ENCODE data around the gene CD34.

CD34 gene

DNA sequence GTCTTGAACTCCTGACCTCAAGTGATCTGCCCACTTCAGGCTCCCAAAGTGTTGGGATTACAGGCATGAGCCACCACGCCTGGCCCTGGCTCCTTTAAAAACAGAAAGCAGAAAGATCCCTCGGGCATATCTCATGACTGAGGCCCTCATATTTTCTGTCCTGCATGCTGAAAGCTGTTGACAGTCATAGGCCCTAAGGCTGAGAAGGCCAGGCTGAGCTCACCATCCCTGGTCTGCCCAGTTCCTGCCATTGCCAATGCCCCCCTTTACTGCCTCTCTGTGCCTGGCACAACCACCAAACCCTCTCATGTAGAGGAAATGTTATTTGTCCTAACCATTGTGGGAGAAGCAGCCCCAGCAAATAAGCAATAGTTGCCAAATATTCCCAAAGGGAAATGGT, 12.7 kb downstream of the CD34 start:
- ATAC-seq = no peak
- TF ChIP-seq, protein P1, sequence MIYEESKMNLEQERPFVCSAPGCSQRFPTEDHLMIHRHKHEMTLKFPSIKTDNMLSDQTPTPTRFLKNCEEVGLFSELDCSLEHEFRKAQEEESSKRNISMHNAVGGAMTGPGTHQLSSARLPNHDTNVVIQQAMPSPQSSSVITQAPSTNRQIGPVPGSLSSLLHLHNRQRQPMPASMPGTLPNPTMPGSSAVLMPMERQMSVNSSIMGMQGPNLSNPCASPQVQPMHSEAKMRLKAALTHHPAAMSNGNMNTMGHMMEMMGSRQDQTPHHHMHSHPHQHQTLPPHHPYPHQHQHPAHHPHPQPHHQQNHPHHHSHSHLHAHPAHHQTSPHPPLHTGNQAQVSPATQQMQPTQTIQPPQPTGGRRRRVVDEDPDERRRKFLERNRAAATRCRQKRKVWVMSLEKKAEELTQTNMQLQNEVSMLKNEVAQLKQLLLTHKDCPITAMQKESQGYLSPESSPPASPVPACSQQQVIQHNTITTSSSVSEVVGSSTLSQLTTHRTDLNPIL (CRISPR knock-in tag; IDR thresholded peaks at IDR 0.05; ENCODE audit: low read depth) = no peak
- TF ChIP-seq RARB (CRISPR knock-in tag; IDR thresholded peaks at IDR 0.05) (no peak), CSDC2 (CRISPR knock-in tag; IDR thresholded peaks at IDR 0.05) (no peak)
- TF ChIP-seq, protein P2, sequence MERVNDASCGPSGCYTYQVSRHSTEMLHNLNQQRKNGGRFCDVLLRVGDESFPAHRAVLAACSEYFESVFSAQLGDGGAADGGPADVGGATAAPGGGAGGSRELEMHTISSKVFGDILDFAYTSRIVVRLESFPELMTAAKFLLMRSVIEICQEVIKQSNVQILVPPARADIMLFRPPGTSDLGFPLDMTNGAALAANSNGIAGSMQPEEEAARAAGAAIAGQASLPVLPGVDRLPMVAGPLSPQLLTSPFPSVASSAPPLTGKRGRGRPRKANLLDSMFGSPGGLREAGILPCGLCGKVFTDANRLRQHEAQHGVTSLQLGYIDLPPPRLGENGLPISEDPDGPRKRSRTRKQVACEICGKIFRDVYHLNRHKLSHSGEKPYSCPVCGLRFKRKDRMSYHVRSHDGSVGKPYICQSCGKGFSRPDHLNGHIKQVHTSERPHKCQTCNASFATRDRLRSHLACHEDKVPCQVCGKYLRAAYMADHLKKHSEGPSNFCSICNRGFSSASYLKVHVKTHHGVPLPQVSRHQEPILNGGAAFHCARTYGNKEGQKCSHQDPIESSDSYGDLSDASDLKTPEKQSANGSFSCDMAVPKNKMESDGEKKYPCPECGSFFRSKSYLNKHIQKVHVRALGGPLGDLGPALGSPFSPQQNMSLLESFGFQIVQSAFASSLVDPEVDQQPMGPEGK (CRISPR knock-in tag; IDR thresholded peaks at IDR 0.05; ENCODE audit: borderline replicate concordance) = no peak

DNA sequence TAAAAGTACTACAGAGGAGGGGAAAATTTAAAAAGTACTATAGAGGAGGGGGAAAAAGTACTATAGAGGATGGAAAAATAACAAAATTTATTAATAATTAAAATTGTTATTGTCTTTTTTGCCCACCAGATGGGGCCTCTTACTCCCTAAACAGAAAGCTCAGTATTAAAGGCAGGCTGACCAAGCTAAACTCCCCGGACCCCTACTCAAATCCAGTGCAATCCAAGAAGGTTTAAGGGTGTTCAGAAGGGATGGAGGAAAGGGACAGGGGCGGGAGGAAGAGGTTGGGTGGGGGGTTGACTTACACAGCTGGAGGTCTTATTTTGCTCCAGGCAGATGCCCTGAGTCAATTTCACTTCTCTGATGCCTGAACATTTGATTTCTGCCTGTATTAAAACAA, 13.7 kb downstream of the CD34 start:
- ATAC-seq = peak; percentile 63
- no peak for TF ChIP-seq ARNTL (CRISPR knock-in tag; IDR thresholded peaks at IDR 0.05; ENCODE audit: borderline replicate concordance, low read depth)

DNA sequence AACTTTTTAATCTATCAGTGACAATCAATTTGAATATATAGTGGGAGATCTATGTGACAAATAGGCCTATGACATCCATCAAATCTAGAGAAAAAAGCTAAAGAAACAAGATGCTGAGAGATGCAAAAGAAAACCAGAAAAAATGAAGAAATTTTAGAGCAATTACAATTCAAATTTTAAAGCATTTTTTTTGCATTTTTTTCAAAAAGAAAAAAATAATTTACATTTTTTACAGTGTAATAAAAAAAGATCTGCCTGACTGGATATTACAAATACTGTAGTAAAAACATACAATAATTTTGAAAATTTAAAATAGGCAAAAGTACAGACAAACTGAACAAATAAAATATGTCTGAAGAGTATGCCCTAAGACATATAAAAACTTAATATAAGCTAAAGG, 14.4 kb downstream of the CD34 start:
- no peak for ATAC-seq
- TF ChIP-seq SNAI2 (CRISPR knock-in tag; IDR thresholded peaks at IDR 0.05) (no peak), PPARA (CRISPR knock-in tag; IDR thresholded peaks at IDR 0.05; ENCODE audit: borderline replicate concordance) (no peak), TOX (CRISPR knock-in tag; IDR thresholded peaks at IDR 0.05; ENCODE audit: borderline replicate concordance) (no peak), ESRRG (CRISPR knock-in tag; IDR thresholded peaks at IDR 0.05) (no peak), ZFP30 (CRISPR knock-in tag; IDR thresholded peaks at IDR 0.05) (no peak)
- TF ChIP-seq, protein P3, sequence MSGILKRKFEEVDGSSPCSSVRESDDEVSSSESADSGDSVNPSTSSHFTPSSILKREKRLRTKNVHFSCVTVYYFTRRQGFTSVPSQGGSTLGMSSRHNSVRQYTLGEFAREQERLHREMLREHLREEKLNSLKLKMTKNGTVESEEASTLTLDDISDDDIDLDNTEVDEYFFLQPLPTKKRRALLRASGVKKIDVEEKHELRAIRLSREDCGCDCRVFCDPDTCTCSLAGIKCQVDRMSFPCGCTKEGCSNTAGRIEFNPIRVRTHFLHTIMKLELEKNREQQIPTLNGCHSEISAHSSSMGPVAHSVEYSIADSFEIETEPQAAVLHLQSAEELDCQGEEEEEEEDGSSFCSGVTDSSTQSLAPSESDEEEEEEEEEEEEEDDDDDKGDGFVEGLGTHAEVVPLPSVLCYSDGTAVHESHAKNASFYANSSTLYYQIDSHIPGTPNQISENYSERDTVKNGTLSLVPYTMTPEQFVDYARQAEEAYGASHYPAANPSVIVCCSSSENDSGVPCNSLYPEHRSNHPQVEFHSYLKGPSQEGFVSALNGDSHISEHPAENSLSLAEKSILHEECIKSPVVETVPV (CRISPR knock-in tag; IDR thresholded peaks at IDR 0.05) = no peak

DNA sequence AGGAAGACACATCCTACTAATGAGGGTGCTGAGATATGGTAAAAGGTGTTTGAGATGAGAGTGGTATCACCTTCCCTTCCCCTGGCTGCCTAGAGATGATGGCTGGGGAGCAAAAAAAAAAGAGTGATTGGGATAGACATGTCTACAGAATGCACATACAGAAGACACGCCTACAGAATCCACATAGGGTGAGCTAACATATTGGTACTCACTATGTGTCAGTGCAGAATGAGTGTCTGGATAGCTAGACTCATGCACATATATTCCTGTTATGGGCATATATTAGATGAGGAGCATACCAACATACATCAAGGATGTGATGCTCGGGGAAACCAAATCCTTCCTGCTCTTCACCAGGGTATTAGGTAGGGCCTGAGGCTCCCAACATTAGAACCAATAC, 16.2 kb downstream of the CD34 start:
- no peak for ATAC-seq
- TF ChIP-seq, protein P4, sequence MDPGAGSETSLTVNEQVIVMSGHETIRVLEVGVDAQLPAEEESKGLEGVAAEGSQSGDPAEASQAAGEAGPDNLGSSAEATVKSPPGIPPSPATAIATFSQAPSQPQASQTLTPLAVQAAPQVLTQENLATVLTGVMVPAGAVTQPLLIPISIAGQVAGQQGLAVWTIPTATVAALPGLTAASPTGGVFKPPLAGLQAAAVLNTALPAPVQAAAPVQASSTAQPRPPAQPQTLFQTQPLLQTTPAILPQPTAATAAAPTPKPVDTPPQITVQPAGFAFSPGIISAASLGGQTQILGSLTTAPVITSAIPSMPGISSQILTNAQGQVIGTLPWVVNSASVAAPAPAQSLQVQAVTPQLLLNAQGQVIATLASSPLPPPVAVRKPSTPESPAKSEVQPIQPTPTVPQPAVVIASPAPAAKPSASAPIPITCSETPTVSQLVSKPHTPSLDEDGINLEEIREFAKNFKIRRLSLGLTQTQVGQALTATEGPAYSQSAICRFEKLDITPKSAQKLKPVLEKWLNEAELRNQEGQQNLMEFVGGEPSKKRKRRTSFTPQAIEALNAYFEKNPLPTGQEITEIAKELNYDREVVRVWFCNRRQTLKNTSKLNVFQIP (CRISPR knock-in tag; IDR thresholded peaks at IDR 0.05; ENCODE audit: borderline replicate concordance, low read depth) = no peak
- no peak for TF ChIP-seq RARB (CRISPR knock-in tag; IDR thresholded peaks at IDR 0.05)
- no peak for TF ChIP-seq ZNF70 (CRISPR knock-in tag; IDR thresholded peaks at IDR 0.05)
- no peak for TF ChIP-seq BACH2 (CRISPR knock-in tag; IDR thresholded peaks at IDR 0.05; ENCODE audit: borderline replicate concordance)
- no peak for TF ChIP-seq CSDC2 (CRISPR knock-in tag; IDR thresholded peaks at IDR 0.05)
- TF ChIP-seq ARNTL (CRISPR knock-in tag; IDR thresholded peaks at IDR 0.05; ENCODE audit: borderline replicate concordance, low read depth) = no peak
- no peak for TF ChIP-seq ISL1 (CRISPR knock-in tag; IDR thresholded peaks at IDR 0.05)
- no peak for TF ChIP-seq ZC3H10 (CRISPR knock-in tag; IDR thresholded peaks at IDR 0.05)
- no peak for TF ChIP-seq ZFP3 (CRISPR knock-in tag; IDR thresholded peaks at IDR 0.05)
- TF ChIP-seq, protein P5, sequence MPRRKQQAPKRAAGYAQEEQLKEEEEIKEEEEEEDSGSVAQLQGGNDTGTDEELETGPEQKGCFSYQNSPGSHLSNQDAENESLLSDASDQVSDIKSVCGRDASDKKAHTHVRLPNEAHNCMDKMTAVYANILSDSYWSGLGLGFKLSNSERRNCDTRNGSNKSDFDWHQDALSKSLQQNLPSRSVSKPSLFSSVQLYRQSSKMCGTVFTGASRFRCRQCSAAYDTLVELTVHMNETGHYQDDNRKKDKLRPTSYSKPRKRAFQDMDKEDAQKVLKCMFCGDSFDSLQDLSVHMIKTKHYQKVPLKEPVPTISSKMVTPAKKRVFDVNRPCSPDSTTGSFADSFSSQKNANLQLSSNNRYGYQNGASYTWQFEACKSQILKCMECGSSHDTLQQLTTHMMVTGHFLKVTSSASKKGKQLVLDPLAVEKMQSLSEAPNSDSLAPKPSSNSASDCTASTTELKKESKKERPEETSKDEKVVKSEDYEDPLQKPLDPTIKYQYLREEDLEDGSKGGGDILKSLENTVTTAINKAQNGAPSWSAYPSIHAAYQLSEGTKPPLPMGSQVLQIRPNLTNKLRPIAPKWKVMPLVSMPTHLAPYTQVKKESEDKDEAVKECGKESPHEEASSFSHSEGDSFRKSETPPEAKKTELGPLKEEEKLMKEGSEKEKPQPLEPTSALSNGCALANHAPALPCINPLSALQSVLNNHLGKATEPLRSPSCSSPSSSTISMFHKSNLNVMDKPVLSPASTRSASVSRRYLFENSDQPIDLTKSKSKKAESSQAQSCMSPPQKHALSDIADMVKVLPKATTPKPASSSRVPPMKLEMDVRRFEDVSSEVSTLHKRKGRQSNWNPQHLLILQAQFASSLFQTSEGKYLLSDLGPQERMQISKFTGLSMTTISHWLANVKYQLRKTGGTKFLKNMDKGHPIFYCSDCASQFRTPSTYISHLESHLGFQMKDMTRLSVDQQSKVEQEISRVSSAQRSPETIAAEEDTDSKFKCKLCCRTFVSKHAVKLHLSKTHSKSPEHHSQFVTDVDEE (CRISPR knock-in tag; IDR thresholded peaks at IDR 0.05) = no peak
- TF ChIP-seq ESRRG (CRISPR knock-in tag; IDR thresholded peaks at IDR 0.05) = no peak
- no peak for TF ChIP-seq GLIS3 (CRISPR knock-in tag; IDR thresholded peaks at IDR 0.05)
- TF ChIP-seq PPARA (CRISPR knock-in tag; IDR thresholded peaks at IDR 0.05; ENCODE audit: borderline replicate concordance) = no peak
- no peak for TF ChIP-seq ZNF8 (CRISPR knock-in tag; IDR thresholded peaks at IDR 0.05)
- TF ChIP-seq ZFP30 (CRISPR knock-in tag; IDR thresholded peaks at IDR 0.05) = no peak
- TF ChIP-seq, protein P1 (CRISPR knock-in tag; IDR thresholded peaks at IDR 0.05; ENCODE audit: low read depth) = no peak
- TF ChIP-seq ZNF565 (CRISPR knock-in tag; conservative IDR thresholded peaks at IDR 0.05; ENCODE audit: low read depth) = no peak
- TF ChIP-seq OSR1 (CRISPR knock-in tag; IDR thresholded peaks at IDR 0.05) = no peak
- TF ChIP-seq SNAI2 (CRISPR knock-in tag; IDR thresholded peaks at IDR 0.05) = no peak
- no peak for TF ChIP-seq TOX (CRISPR knock-in tag; IDR thresholded peaks at IDR 0.05; ENCODE audit: borderline replicate concordance)

All from SK-N-SH treated with all-trans-retinoic acid at 6 μM for 48 hours (cell line).